HUES6 (cell line): ENCODE measurements around the gene PLOD2.

Source experiments
- H3K27ac ChIP-seq: 2 replicates; pipeline ENCODE4 v1.7.0; 2013; ENCODE audit warnings: low read depth, mild to moderate bottlenecking, low read length, inconsistent platforms
- H3K27me3 ChIP-seq: 2 replicates; pipeline ENCODE4 v1.6.1; 2013; ENCODE audit warnings: low read length; ENCODE audit not compliant: control insufficient read depth, insufficient read depth
- H3K36me3 ChIP-seq: 2 replicates; pipeline ENCODE4 v1.6.1; 2013; ENCODE audit warnings: low read length; ENCODE audit not compliant: control insufficient read depth, insufficient read depth
- H3K4me1 ChIP-seq: 2 replicates; pipeline ENCODE4 v1.6.1; 2013; ENCODE audit warnings: low read length; ENCODE audit not compliant: control insufficient read depth, insufficient read depth
- H3K4me3 ChIP-seq: 2 replicates; pipeline ENCODE4 v1.5.1; 2013; ENCODE audit warnings: low read depth, low read length
- H3K9ac ChIP-seq: one replicate; pipeline ENCODE4 v1.6.1; 2013; ENCODE audit warnings: mild to moderate bottlenecking, low read length
- H3K9me3 ChIP-seq: 2 replicates; pipeline ENCODE4 v1.6.1; 2013; ENCODE audit warnings: low read depth, low read length; ENCODE audit not compliant: control insufficient read depth, insufficient read depth

The PLOD2 gene

DNA sequence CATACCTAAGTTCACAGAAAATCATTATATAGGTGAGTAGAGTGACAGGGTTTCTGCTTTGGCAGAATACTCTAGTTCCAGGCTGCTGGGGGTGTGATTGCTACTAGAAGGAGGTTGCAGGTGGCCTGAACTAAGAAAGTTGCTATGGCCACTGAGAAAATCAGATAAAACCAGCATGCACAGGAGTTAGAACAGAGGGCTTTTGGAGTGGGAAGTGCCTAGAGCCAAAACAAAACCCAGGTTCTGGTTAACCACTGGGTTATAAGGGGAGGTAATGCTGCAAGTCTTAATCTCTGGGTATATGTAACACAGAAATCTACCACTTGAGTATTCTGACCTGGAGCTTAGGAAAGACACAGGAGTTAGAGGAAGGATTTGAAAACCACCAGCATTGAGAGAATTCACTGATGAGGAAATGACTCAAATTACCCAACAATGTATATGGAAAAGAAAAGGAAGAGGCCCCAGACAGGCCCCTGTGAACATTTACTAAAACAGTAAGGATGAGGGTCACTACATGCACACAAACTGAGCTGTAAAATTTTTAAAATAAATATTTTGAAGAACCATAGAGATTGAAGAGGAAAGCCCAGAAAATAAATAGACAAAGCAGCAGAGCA lies 60.0 kb downstream of the PLOD2 start:
- H3K27me3 ChIP-seq, result no peaks in the 10 kb centered on the region
- H3K36me3 ChIP-seq, result peaks cover 15% of the 10 kb centered on the region
- H3K4me1 ChIP-seq, result peaks cover 19% of the 10 kb centered on the region
- peaks cover 4% of the 10 kb centered on the region; the same call in 1 of the 2 replicates for H3K9me3 ChIP-seq
- H3K4me3 ChIP-seq, result no peak overlapping the region
- H3K9ac ChIP-seq, result no peak overlapping the region
- H3K27ac ChIP-seq, result no peak overlapping the region

GRCh38 chr3:146100180-146100579 lies 60.8 kb downstream of the PLOD2 start:
- H3K36me3 ChIP-seq, result peaks cover 15% of the 10 kb centered on the region
- H3K4me3 ChIP-seq, result no peak overlapping the region
- H3K27me3 ChIP-seq, result no peaks in the 10 kb centered on the region
- H3K4me1 ChIP-seq, result peaks cover 19% of the 10 kb centered on the region
- H3K9me3 ChIP-seq, result peaks cover 4% of the 10 kb centered on the region; the same call in 1 of the 2 replicates
- H3K27ac ChIP-seq, result no peak overlapping the region
- H3K9ac ChIP-seq, result no peak overlapping the region

- Histone ChIP-seq H3K36me3 (peaks cover 12% of the 10 kb centered on the region), H3K9me3 (peaks cover 4% of the 10 kb centered on the region; the same call in 1 of the 2 replicates), H3K9ac (no peak overlapping the region), H3K4me3 (no peak overlapping the region), H3K4me1 (peaks cover 11% of the 10 kb centered on the region), H3K27me3 (no peaks in the 10 kb centered on the region), H3K27ac (no peak overlapping the region)
Measured at GRCh38 chr3:146099316-146099715, 61.7 kb downstream of the PLOD2 start.

- H3K27me3 ChIP-seq, result no peaks in the 10 kb centered on the region
- peaks cover 3% of the 10 kb centered on the region for H3K36me3 ChIP-seq
- no peaks in the 10 kb centered on the region for H3K4me1 ChIP-seq
- no peak overlapping the region for H3K27ac ChIP-seq
- H3K9ac ChIP-seq, result no peak overlapping the region
- no peak overlapping the region for H3K4me3 ChIP-seq
- peaks cover 4% of the 10 kb centered on the region; the same call in 1 of the 2 replicates for H3K9me3 ChIP-seq
Measured at GRCh38 chr3:146093896-146094295, 67.1 kb downstream of the PLOD2 start.

DNA sequence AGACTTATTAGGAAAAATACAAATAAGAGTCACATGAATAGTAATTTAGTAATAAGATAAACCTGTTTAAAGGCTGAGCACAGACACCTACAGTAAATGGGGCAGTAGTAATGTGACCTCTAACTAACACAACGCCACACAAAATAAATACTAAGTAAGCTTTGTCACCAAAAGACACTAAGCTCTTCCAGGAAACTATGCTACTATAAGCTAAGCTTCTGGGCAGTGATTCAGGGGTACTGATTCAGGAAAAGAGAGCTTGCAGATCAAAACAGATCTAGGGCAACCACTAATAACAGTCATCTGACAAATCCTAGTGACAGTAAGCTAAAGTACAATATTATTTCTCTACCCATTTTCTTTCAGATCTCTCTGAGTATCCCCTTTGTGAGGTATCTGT lies 68.8 kb downstream of the PLOD2 start:
- no peaks in the 10 kb centered on the region for H3K27me3 ChIP-seq
- H3K9me3 ChIP-seq, result no peaks in the 10 kb centered on the region
- H3K4me3 ChIP-seq, result no peak overlapping the region
- H3K4me1 ChIP-seq, result no peaks in the 10 kb centered on the region
- no peaks in the 10 kb centered on the region for H3K36me3 ChIP-seq
- no peak overlapping the region for H3K27ac ChIP-seq
- no peak overlapping the region for H3K9ac ChIP-seq

DNA sequence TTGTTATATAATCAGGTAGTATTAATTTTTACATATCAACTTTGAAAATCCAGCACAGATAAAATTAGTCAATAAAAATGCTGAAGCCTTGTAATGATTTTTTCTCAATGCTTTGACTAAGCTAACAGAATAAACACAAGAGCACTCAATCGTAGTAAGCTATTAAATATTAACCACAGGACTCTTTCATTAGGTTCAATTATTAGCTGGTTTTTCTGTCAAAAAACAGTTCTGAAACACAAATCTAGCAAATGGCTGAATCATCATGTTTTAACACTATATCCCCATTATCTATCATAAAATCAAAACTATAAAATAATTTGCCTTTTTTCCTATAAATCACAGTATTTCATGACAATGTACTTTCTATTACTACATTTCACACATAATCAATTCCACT lies 69.6 kb downstream of the PLOD2 start:
- no peaks in the 10 kb centered on the region for H3K36me3 ChIP-seq
- H3K9ac ChIP-seq, result no peak overlapping the region
- H3K9me3 ChIP-seq, result no peaks in the 10 kb centered on the region
- no peaks in the 10 kb centered on the region for H3K27me3 ChIP-seq
- H3K27ac ChIP-seq, result no peak overlapping the region
- H3K4me1 ChIP-seq, result no peaks in the 10 kb centered on the region
- H3K4me3 ChIP-seq, result no peak overlapping the region

- no peaks in the 10 kb centered on the region for H3K4me1 ChIP-seq
- no peak overlapping the region for H3K4me3 ChIP-seq
- H3K27me3 ChIP-seq, result no peaks in the 10 kb centered on the region
- H3K9me3 ChIP-seq, result no peaks in the 10 kb centered on the region
- no peak overlapping the region for H3K27ac ChIP-seq
- no peaks in the 10 kb centered on the region for H3K36me3 ChIP-seq
- no peak overlapping the region for H3K9ac ChIP-seq
Measured at GRCh38 chr3:146090521-146090920, 70.5 kb downstream of the PLOD2 start.

GRCh38 chr3:146088840-146089239 lies 72.1 kb downstream of the PLOD2 start:
- peaks cover 2% of the 10 kb centered on the region; the same call in 1 of the 2 replicates for H3K36me3 ChIP-seq
- no peaks in the 10 kb centered on the region for H3K4me1 ChIP-seq

DNA sequence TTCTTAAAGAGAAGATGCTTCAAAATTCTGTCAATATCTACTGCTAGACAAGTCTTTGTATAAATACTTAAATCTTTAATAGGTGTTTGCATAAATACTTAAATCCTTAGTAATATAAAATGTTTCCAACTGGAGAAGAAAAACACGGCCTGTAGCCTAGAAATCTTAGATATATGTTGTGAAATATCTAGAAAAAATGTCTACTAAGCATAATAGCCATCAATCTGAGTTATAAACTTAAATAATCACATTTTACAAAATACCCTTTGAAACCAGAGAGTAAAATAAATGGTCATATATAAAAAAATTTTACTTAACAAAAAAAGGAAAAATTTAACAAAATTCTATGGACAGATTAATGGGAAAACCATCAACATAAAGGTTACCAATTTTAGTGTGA lies 73.9 kb downstream of the PLOD2 start:
- H3K27ac ChIP-seq, result no peak overlapping the region
- H3K36me3 ChIP-seq, result peaks cover 2% of the 10 kb centered on the region; the same call in 1 of the 2 replicates
- no peaks in the 10 kb centered on the region for H3K27me3 ChIP-seq
- H3K9me3 ChIP-seq, result no peaks in the 10 kb centered on the region
- no peak overlapping the region for H3K9ac ChIP-seq
- H3K4me1 ChIP-seq, result no peaks in the 10 kb centered on the region
- no peak overlapping the region for H3K4me3 ChIP-seq

More at GRCh38 chr3:146088840-146089239, 72.1 kb downstream of the PLOD2 start:
- Histone ChIP-seq H3K4me3 (no peak overlapping the region), H3K9me3 (no peaks in the 10 kb centered on the region), H3K27ac (no peak overlapping the region), H3K27me3 (no peaks in the 10 kb centered on the region), H3K9ac (no peak overlapping the region)

DNA sequence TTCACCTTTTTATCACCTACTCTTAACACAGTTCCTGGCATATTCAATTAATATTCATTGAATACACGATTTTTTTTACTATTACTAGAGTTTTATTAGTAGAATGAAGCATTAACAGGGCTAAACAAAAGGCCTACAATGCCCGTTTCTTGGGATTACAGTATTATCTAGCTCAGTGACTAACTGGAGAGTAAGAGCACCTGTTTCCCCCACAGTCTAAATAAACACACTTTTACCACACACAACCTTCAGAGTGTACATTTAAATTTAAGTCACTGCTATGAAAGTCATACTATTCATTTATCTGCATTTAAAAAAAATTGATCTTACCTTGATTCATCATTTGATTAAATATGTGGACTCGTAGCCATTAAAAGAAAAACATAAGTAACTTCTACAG lies 74.8 kb downstream of the PLOD2 start:
- H3K27ac ChIP-seq, result no peak overlapping the region
- no peaks in the 10 kb centered on the region for H3K27me3 ChIP-seq
- no peaks in the 10 kb centered on the region for H3K9me3 ChIP-seq
- H3K36me3 ChIP-seq, result peaks cover 2% of the 10 kb centered on the region; the same call in 1 of the 2 replicates
- H3K4me1 ChIP-seq, result no peaks in the 10 kb centered on the region
- no peak overlapping the region for H3K9ac ChIP-seq
- no peak overlapping the region for H3K4me3 ChIP-seq

- Histone ChIP-seq H3K36me3 (peaks cover 2% of the 10 kb centered on the region; the same call in 1 of the 2 replicates), H3K9ac (no peak overlapping the region), H3K27me3 (no peaks in the 10 kb centered on the region), H3K9me3 (no peaks in the 10 kb centered on the region), H3K4me3 (no peak overlapping the region), H3K4me1 (no peaks in the 10 kb centered on the region), H3K27ac (no peak overlapping the region)
Measured at GRCh38 chr3:146085678-146086077, 75.3 kb downstream of the PLOD2 start.
